Measurements from ENCODE around the gene ATP11A. TPM values are rescaled to one million over a fixed set of nuclear protein-coding genes. Genes with fewer than 3 reads are reported as not detected.
A peak's percentile ranks its signal among the peaks of the same experiment; 100 is the strongest.

Gene ATP11A
- total RNA-seq, 1 donor from 2014 or later, result 6.1 TPM

GRCh38 chr13:112776971-112777370 lies 87.1 kb downstream of the ATP11A start:
- DNase-seq (ENCODE audit: low read depth) (no peak), FAIRE-seq (no peak)
- Histone ChIP-seq H3K36me3 (ENCODE audit: control insufficient read depth, insufficient read depth, low read length) (no peaks in the 10 kb centered on the region), H3K4me3 (ENCODE audit: low read depth, low read length) (no peak overlapping the region), H3K27me3 (ENCODE audit: control insufficient read depth, insufficient read depth, low read length) (no peaks in the 10 kb centered on the region)
- TF ChIP-seq CTCF (IDR thresholded peaks at IDR 0.05; ENCODE audit: insufficient read depth, low read length, severe bottlenecking), result no peak

DNA sequence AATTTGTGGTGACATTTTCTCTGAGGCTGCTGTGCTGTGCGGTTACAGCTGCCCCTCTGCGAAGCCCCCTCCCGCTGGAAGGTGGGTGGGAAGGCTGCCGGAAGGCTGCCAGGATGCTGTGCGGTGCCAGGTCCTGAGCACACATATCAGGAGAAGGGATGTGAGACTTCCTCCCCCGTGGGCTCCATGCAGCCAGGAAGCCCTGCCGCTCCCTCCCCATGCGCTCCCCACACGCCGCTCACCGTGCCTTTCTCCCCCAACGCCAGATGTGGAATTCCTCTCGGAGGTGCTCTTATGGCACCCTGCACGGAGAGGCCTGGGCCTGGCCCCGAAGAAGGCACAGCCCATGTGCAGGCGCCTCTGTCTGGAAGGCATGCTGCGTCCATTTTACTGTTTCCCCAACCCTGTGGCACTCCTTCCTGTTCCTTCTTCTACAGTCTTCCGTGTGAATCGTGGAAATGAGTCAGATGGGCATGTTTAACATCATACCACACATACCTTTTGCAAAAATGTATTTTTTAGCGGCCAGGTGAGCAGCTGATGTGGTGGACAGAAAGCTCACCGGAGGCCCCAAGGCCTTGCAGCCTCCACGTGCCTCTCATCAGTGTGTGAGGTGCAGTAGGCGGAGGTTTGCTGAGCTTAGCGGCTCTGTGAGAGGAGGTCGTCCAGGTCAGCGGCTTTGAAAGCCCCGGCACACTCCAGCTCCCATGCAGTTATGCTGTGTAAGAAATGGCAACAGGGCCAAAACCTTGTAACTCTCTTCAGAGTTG lies 88.0 kb downstream of the ATP11A start:
- no peak for TF ChIP-seq CTCF (IDR thresholded peaks at IDR 0.05; ENCODE audit: insufficient read depth, low read length, severe bottlenecking)
- FAIRE-seq (no peak), DNase-seq (ENCODE audit: low read depth) (peak; percentile 17)
- Histone ChIP-seq H3K4me3 (ENCODE audit: low read depth, low read length) (no peak overlapping the region), H3K36me3 (ENCODE audit: control insufficient read depth, insufficient read depth, low read length) (no peaks in the 10 kb centered on the region), H3K27me3 (ENCODE audit: control insufficient read depth, insufficient read depth, low read length) (no peaks in the 10 kb centered on the region)

GRCh38 chr13:112779856-112780604 lies 90.2 kb downstream of the ATP11A start:
- no peak for DNase-seq (ENCODE audit: low read depth)
- no peak for FAIRE-seq
- no peak overlapping the region for H3K4me3 ChIP-seq (ENCODE audit: low read depth, low read length)
- no peak for TF ChIP-seq CTCF (IDR thresholded peaks at IDR 0.05; ENCODE audit: insufficient read depth, low read length, severe bottlenecking)
- H3K36me3 ChIP-seq (ENCODE audit: control insufficient read depth, insufficient read depth, low read length), result no peaks in the 10 kb centered on the region
- no peaks in the 10 kb centered on the region for H3K27me3 ChIP-seq (ENCODE audit: control insufficient read depth, insufficient read depth, low read length)

DNA sequence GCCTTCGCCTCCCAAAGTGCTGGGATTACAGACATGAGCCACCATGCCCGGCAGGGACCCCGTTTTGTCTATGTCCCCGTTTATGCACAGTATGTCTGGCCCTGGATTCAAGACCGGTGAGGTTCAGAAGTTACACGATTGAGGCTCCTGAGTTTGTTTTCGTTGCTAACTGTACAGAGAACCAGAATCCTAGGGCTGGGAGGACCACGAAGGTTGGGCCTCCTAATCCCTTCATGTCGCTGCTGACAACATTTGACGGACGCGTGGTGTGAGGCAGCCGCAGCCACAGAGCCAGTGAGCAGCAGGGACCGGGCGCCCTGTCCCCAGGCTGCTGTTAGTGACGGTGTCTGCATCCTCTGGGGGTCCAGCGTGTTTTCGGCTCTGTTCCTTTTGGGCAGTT lies 91.4 kb downstream of the ATP11A start:
- H3K27me3 ChIP-seq (ENCODE audit: control insufficient read depth, insufficient read depth, low read length), result no peaks in the 10 kb centered on the region
- no peak for DNase-seq (ENCODE audit: low read depth)
- no peak overlapping the region for H3K4me3 ChIP-seq (ENCODE audit: low read depth, low read length)
- FAIRE-seq, result no peak
- no peak for TF ChIP-seq CTCF (IDR thresholded peaks at IDR 0.05; ENCODE audit: insufficient read depth, low read length, severe bottlenecking)
- no peaks in the 10 kb centered on the region for H3K36me3 ChIP-seq (ENCODE audit: control insufficient read depth, insufficient read depth, low read length)

GRCh38 chr13:112781881-112782361 lies 92.1 kb downstream of the ATP11A start:
- Histone ChIP-seq H3K27me3 (ENCODE audit: control insufficient read depth, insufficient read depth, low read length) (no peaks in the 10 kb centered on the region), H3K36me3 (ENCODE audit: control insufficient read depth, insufficient read depth, low read length) (no peaks in the 10 kb centered on the region), H3K4me3 (ENCODE audit: low read depth, low read length) (no peak overlapping the region)
- no peak for TF ChIP-seq CTCF (IDR thresholded peaks at IDR 0.05; ENCODE audit: insufficient read depth, low read length, severe bottlenecking)
- no peak for DNase-seq (ENCODE audit: low read depth)
- FAIRE-seq, result no peak
